ENCODE data around the gene MT3. TPM values are rescaled to one million over a fixed set of nuclear protein-coding genes. Genes with fewer than 3 reads are reported as not detected.

MT3 gene
- total and polyA plus RNA-seq, 2 of the 8 experiments (the other 6 are each of a cell fraction or from before 2014, with no cell fraction given) = 0.17 TPM; not detected in 1

- WGBS, 2 experiments (ENCODE audit: extremely low coverage in 1 of 2, insufficient coverage in 1 of 2, insufficient read length in 1 of 2, insufficient replicate concordance in 2 of 2, low coverage in 1 of 2, low lambda C conversion rate in 2 of 2, missing lambda C conversion rate in 1 of 2) = 83% methylated on average over 11 of the region's 11 CpGs; no CpG with 5 or more reads in 1 of the 2 experiments
- POLR2A ChIA-PET (ENCODE audit: partially characterized antibody) = no interaction called here
- H4K8ac ChIP-seq (ENCODE audit: extremely low read depth, insufficient read depth, low read length) = no peak overlapping the region
- no peak overlapping the region for H2BK5ac ChIP-seq (ENCODE audit: low read depth, low read length)
- H3K9me3 ChIP-seq (ENCODE audit: insufficient read depth in 2 of 2, low read depth in 1 of 2, low read length in 1 of 2) = no peaks in the 10 kb centered on the region
- no peak overlapping the region for H2AK5ac ChIP-seq (ENCODE audit: low read depth, low read length)
- H3K14ac ChIP-seq (ENCODE audit: insufficient read length) = no peak overlapping the region
- H3K27me3 ChIP-seq (replicated peaks in 1 of 4; ENCODE audit: control insufficient read depth in 3 of 4, extremely low read depth in 1 of 4, insufficient read depth in 3 of 4, low read length in 3 of 4) = peaks cover 9 to 23% (median 19%) of the 10 kb centered on the region in 4 experiments
- DNase-seq (ENCODE audit: low read depth in 1 of 2, low spot score in 2 of 2) = no peak
- no peaks in the 10 kb centered on the region for H3K79me1 ChIP-seq (ENCODE audit: low read depth, low read length)
- no peak for TF ChIP-seq JUN (IDR thresholded peaks at IDR 0.05; ENCODE audit: low read depth, low read length)
- no peak overlapping the region for H3K4me3 ChIP-seq (ENCODE audit: extremely low read depth in 1 of 4, insufficient read depth in 2 of 4, low read depth in 3 of 4, low read length in 4 of 4)
- H4K91ac ChIP-seq (replicated peaks; ENCODE audit: insufficient read length, low read length) = no peak overlapping the region
- H3K18ac ChIP-seq (ENCODE audit: extremely low read depth, low read length) = no peak overlapping the region
- peaks cover 3% of the 10 kb centered on the region; the same call in 1 of the 2 replicates for H3K23me2 ChIP-seq (ENCODE audit: low read depth, low read length)
- FAIRE-seq = no peak
- no peaks in the 10 kb centered on the region for H3K36me3 ChIP-seq (ENCODE audit: control insufficient read depth in 2 of 4, insufficient read depth in 4 of 4, low read length in 3 of 4)
- H2BK12ac ChIP-seq (ENCODE audit: low read depth, low read length) = no peak overlapping the region
- H3K9ac ChIP-seq (replicated peaks in 1 of 4; ENCODE audit: extremely low read depth in 1 of 4, low read depth in 3 of 4, low read length in 3 of 4) = no peak overlapping the region
- peaks cover 0 to 2% of the 10 kb centered on the region in 2 experiments for H4K20me1 ChIP-seq (replicated peaks in 1 of 2; ENCODE audit: control insufficient read depth in 1 of 2, insufficient read depth in 2 of 2, low read length in 2 of 2)
- H2BK15ac ChIP-seq (ENCODE audit: low read length) = no peak overlapping the region
- H3K4ac ChIP-seq (replicated peaks; ENCODE audit: insufficient read length, low read depth, low read length) = no peak overlapping the region
- CTCF ChIA-PET (ENCODE audit: partially characterized antibody) = interaction anchor here (1.0 to 2.6 kb wide), 4 partner anchors 12 to 117 kb away, joined by 3 to 9 read pairs (median 5); no protein-coding TSS in a partner anchor
- H3K23ac ChIP-seq (ENCODE audit: insufficient read length) = no peak overlapping the region
- H3K4me2 ChIP-seq (ENCODE audit: insufficient read depth in 1 of 2, low read depth in 2 of 2, low read length in 2 of 2) = no peak overlapping the region
- no peak overlapping the region for H2BK20ac ChIP-seq (ENCODE audit: low read length)
- H3K27ac ChIP-seq (ENCODE audit: low read depth, low read length) = no peak overlapping the region
- no peak overlapping the region for H2AFZ ChIP-seq (ENCODE audit: low read length)
- no peak overlapping the region for H4K5ac ChIP-seq (ENCODE audit: insufficient read length, low read depth, low read length)
- H3K4me1 ChIP-seq (replicated peaks in 1 of 4; ENCODE audit: control insufficient read depth in 3 of 4, insufficient read depth in 4 of 4, low read length in 3 of 4) = peaks cover 0 to 3% (median 3%) of the 10 kb centered on the region in 4 experiments; a peak in 5 of 7 replicates
- no peak overlapping the region for H3K56ac ChIP-seq (replicated peaks; ENCODE audit: insufficient read length, low read depth, low read length)
- H2BK120ac ChIP-seq (replicated peaks; ENCODE audit: low read depth, low read length) = no peak overlapping the region
- no peaks in the 10 kb centered on the region for H3K79me2 ChIP-seq (ENCODE audit: control insufficient read depth in 1 of 2, insufficient read depth in 2 of 2, low read length in 2 of 2)
Measured at GRCh38 chr16:56584276-56584675, 5.1 kb upstream of the MT3 start.

Measured in H1 (cell line).